Retinal pigment epithelial cell (primary cell): Measurements from ENCODE around the gene CNPY3.
A peak's percentile ranks its signal among the peaks of the same experiment; 100 is the strongest.

Experiments used
- DNase-seq: peaks from one replicate; pipeline ENCODE4 v3.0.0-alpha.2; 2010; ENCODE audit warnings: low read depth
- H3K4me3 ChIP-seq: 2 replicates; pipeline ENCODE4 v1.5.1; 2011; ENCODE audit warnings: mild to moderate bottlenecking, low read length, control low read depth, moderate library complexity
- TF ChIP-seq, protein P1 (sequence below): conservative IDR thresholded peaks from 2 replicates; pipeline ENCODE4 v1.5.1; 2011; ENCODE audit warnings: low read depth, low read length, control low read depth, inconsistent platforms

The CNPY3 gene

DNA sequence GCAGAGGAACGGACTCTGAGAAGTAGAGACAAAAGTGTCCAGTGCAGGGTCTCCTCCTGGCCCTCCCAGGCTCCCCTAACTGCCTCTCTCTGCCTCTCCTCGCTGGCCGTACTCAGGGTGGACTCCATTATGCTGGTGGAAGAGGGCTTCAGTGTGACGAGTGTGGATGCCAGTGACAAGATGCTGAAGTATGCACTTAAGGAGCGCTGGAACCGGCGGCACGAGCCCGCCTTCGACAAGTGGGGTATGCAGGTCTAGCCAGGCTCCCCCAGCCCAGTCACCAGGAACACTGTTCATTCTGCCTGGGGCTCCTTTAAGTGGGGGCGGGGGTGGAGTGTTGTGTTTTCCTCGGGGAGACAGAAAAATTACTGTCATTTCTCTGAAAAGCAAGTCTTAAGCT is 32.8 kb downstream of the CNPY3 start:
- TF ChIP-seq, protein P1, sequence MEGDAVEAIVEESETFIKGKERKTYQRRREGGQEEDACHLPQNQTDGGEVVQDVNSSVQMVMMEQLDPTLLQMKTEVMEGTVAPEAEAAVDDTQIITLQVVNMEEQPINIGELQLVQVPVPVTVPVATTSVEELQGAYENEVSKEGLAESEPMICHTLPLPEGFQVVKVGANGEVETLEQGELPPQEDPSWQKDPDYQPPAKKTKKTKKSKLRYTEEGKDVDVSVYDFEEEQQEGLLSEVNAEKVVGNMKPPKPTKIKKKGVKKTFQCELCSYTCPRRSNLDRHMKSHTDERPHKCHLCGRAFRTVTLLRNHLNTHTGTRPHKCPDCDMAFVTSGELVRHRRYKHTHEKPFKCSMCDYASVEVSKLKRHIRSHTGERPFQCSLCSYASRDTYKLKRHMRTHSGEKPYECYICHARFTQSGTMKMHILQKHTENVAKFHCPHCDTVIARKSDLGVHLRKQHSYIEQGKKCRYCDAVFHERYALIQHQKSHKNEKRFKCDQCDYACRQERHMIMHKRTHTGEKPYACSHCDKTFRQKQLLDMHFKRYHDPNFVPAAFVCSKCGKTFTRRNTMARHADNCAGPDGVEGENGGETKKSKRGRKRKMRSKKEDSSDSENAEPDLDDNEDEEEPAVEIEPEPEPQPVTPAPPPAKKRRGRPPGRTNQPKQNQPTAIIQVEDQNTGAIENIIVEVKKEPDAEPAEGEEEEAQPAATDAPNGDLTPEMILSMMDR, result no peak
- H3K4me3 ChIP-seq, result no peak overlapping the region
- DNase-seq, result no peak

DNA sequence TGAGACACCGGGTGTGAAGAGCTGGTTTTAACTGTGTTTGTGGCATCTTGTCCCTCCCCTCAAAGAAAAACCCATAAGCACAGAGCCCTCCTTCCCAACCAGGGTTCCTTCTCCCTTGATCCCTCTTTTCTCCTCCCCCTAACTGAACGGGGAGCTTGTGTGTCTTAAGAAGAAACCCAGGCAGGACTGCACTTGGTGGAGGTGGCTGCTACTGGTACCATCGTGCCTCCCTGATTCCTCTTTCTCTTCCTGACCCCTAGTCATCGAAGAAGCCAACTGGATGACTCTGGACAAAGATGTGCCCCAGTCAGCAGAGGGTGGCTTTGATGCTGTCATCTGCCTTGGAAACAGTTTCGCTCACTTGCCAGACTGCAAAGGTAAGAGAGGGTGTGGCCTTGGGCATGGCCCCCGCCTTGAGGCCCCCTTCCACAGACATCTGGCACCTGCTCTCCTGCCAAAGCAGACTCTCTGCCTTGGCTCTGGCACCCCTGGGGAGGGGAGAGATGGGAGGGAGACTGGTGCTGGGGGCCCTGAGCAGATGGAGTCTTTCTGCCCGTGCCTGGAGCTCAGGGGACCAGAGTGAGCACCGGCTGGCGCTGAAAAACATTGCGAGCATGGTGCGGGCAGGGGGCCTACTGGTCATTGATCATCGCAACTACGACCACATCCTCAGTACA is 33.4 kb downstream of the CNPY3 start:
- TF ChIP-seq, protein P1, result no peak
- H3K4me3 ChIP-seq, result no peak overlapping the region
- DNase-seq, result no peak

DNA sequence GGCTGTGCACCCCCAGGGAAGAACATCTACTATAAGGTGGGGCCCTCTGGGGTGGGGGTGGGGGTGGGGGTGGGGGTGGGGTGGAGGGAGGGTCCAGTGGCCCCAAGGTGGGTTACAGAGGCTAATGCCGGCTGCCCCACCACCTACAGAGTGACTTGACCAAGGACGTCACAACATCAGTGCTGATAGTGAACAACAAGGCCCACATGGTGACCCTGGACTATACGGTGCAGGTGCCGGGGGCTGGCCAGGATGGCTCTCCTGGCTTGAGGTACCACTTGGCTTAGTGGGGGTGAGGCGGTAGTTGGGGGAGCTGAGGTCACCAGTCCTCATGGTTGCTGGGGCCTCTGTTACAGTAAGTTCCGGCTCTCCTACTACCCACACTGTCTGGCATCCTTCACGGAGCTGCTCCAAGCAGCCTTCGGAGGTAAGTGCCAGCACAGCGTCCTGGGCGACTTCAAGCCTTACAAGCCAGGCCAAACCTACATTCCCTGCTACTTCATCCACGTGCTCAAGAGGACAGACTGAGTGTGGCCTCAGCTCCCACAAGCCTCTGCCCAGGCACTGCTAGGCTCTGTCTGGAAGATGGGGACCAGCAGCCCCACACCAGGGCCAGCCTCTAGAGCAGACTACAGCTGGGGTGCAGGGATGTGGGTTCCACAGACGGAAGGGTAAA is 34.0 kb downstream of the CNPY3 start:
- TF ChIP-seq, protein P1, result no peak
- H3K4me3 ChIP-seq, result no peak overlapping the region
- no peak for DNase-seq

DNA sequence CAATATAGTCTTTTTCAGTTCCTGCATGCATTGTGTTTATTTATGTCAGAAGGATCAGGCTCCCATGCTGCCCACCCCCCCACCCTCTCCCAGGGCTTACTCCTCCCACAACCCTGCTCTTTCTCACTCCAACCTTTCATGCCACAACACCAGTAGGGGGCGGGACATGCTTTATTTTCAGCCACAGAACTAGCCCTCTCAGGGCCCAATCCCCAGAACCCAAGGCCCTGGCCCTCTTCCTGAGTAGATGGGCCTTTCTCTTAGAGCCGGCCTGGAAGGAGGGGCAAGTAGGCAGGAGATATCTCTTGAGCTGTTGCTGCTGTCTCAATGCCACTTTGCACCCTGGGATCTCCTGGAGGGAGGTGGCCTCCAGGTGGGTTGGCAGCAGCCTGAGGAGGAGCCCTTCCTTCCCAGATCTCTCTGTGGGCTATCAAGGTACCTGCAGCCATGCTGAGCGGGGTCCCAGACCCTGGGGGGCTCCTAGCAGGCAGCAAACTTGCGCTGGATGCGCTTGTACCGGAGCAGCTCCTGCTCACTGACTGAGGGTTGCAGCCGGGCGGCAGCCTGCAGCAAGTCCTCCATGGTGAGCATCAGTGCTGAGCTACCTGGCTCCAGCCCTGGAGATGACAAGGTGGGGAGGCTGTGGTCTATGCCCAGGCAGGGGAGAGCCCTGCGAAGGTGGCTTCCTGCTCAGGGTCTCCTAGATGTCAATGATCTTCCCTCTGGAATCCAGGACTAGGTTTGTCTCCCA is 34.8 kb downstream of the CNPY3 start:
- TF ChIP-seq, protein P1, result peak; percentile 34
- no peak for DNase-seq
- H3K4me3 ChIP-seq, result no peak overlapping the region

DNA sequence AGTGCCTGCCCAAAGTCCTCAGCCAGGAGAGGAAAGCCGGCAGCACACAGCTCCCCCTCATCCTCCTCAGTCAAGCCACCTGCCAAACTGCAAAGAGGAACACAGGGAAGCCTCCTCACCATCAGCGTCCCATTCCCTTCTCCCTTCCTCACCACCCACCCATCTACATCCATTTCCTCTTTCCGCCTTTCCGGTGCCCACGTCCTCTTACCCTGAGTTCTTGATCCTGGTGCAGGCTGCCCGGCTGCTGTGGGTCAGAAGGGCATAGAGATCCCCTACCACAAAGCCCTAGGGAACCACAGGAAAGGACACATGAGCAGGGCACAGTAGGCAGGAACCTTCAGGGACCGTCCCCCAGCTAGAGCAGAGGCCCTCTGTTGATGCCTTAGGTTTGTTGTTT is 37.3 kb downstream of the CNPY3 start:
- TF ChIP-seq, protein P1, result no peak
- no peak overlapping the region for H3K4me3 ChIP-seq
- no peak for DNase-seq

DNA sequence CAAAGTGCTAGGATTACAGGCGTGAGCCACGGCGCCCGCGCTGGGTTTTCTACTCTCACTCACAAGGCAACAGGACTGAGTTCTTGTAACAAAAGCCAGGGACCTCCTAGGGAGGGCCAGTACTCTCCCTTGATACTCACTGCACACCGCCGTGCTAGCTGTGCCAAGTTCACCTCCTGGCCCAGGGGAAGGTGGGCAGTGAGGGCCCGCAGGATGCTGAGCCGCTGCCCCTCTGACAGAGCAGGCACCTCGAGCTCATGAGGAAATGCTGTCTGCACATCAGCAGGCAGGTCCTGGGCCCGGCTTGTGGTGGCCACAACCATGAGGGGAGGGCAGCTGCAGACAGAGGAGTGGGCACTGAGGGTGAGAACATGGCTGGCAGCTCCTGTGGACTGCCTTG is 37.9 kb downstream of the CNPY3 start:
- DNase-seq, result no peak
- TF ChIP-seq, protein P1, result no peak
- H3K4me3 ChIP-seq, result no peak overlapping the region
